Heart left ventricle (tissue), 16 donors: ENCODE data around the gene KATNB1. TPM values are rescaled to one million over a fixed set of nuclear protein-coding genes. Genes with fewer than 3 reads are reported as not detected.
"Not testable (repeated sequence)": the region's sequence is repeated elsewhere in the genome, so short reads cannot be mapped to it uniquely, and the experiment has no call there.

ENCODE experiments used
- ATAC-seq, 4 donors: fragments of 200-7000 bp; cut with Tn5 transposase; one replicate each; pipeline ENCODE4 v1.9.1; 2020 to 2022; ENCODE audit warnings: moderate library complexity in 4 of 4, mild to moderate bottlenecking in 3 of 4, moderate number of reproducible peaks in 1 of 4
- DNase-seq, 5 donors: peaks; one replicate each; pipeline ENCODE4 v3.0.0-alpha.2; 2020
- H3K27ac ChIP-seq, 12 donors: fragments of 200-600 bp; sonication (generic) in 4 of 12; one replicate each; pipeline versions ENCODE4 v1.5.0 to v1.8.0; 2016 to 2022; ENCODE audit warnings: mild to moderate bottlenecking in 2 of 12
- H3K27me3 ChIP-seq, 9 donors: fragments of 200-600 bp; sonication (generic) in 2 of 9; one replicate each; pipeline versions ENCODE4 v1.5.1 to v1.8.0; 2016 to 2022; ENCODE audit warnings: mild to moderate bottlenecking in 3 of 9
- H3K36me3 ChIP-seq, 9 donors: fragments of 200-600 bp; sonication (generic) in 2 of 9; one replicate each; pipeline versions ENCODE4 v1.5.0 to v1.8.0; 2018 to 2022; ENCODE audit warnings: mild to moderate bottlenecking in 2 of 9
- H3K4me1 ChIP-seq, 12 donors: fragments of 200-600 bp; sonication (generic) in 4 of 12; one replicate each; pipeline versions ENCODE4 v1.5.0 to v1.8.0; 2016 to 2022; ENCODE audit warnings: mild to moderate bottlenecking in 3 of 12
- H3K4me3 ChIP-seq, 12 donors: fragments of 200-600 bp; sonication (generic) in 4 of 12; one replicate each; pipeline versions ENCODE4 v1.5.0 to v1.8.0; 2017 to 2022; ENCODE audit warnings: mild to moderate bottlenecking in 9 of 12, moderate library complexity in 4 of 12
- H3K9me3 ChIP-seq, 12 donors: fragments of 200-600 bp; sonication (generic) in 4 of 12; one replicate each; pipeline versions ENCODE4 v1.5.0 to v1.8.0; 2016 to 2022; ENCODE audit warnings: mild to moderate bottlenecking in 1 of 12
- POLR2A ChIP-seq, 2 donors: fragments of 450-650 bp; IDR thresholded peaks; one replicate each; pipeline ENCODE4 v1.6.1; 2017; ENCODE audit warnings: antibody characterized with exemption in 2 of 2, mild to moderate bottlenecking in 2 of 2, moderate library complexity in 2 of 2
- WGBS, 4 donors: extraction: QIAGEN DNeasy Blood & Tissue Kit in 2 of 4; methylation state at CpG; one replicate each; pipeline versions ENCODE4 v1.1.5 to v1.1.7; 2013 to 2018; 5-methylcytosine and 5-hydroxymethylcytosine counted together
- intact Hi-C, 10 donors: fragments of 100-400 bp; cut with DNase I; formaldehyde crosslinking; loops; one replicate each; pipeline versions ENCODE4 v1.11.1 to v1.14.2; 2022
- polyA plus RNA-seq, 2 donors: library from polyadenylated mRNA; stranded (reverse); fragments of 200-250 nt; gene quantifications; one replicate each; pipeline ENCODE4 v1.2.3, GENCODE V29; 2013
- total RNA-seq, 9 donors: library from RNA; depleted of rRNA in 2 of 9; stranded (reverse); fragments of >200 nt in 2 of 9; fragmentation: NEBNext Ultra II Directional in 3 of 9; extraction: Animal tissue kit (Norgen Biotek cat#: 25700) in 3 of 9; gene quantifications; one replicate each; pipeline versions ENCODE4 v1.1.0 to v1.2.4, GENCODE V29; 2016 to 2023
- TF ChIP-seq, protein P1 (sequence below), 12 donors: fragments of 200-600 bp; sonication (generic) in 4 of 12; IDR thresholded peaks; one replicate each; pipeline versions ENCODE4 v1.5.0 to v1.8.0; 2018 to 2022; ENCODE audit warnings: antibody characterized with exemption in 12 of 12, mild to moderate bottlenecking in 5 of 12
- donor health status: ischemic (EF 13 %, LVEDD 7.1; RV severe dilation, severe dysfunction).
- donor health status: healthy with polysubstance abuse.
- donor health status: DM: no; HTN: yes; CAD: no.
- donor health status: DM: no; HTN: no; CAD: no.
- donor health status: ischemic (EF 25% LVEDD 6.9; RV normal size, moderate dysfunction).
- donor health status: ischemic (EF 25% LVEDD 5.7; RV mildly dilated, moderate dysfunction).
- donor health status: healthy.
- donor health status: DM: yes; HTN: yes; CAD: no.
- donor health status: ischemic (EF 35%, LVEDD 5.7; RV mildly dilated, moderate dysfunction).
- donor health status: nonischemic (EF 11% LVEDD 7.7; RV severe dilation, severe dysfunction).
- donor health status: DM: yes; HTN: yes; CAD: no.
- donor health status: PGD.
- donor health status: ischemic (EF 29% LVEDD 5.4; RV normal size, mild dysfunction).
- donor health status: nonischemic (EF 23%, LVEDD 6.1; RV moderate dilation, normal function).

The KATNB1 gene
- total and polyA plus RNA-seq, 11 donors: 8.0 to 20.5 (median 15.3) TPM

GRCh38 chr16:57795431-57795878 is 59.9 kb downstream of the KATNB1 start:
- Histone ChIP-seq H3K36me3 (peaks cover 0 to 68% (median 48%) of the 10 kb centered on the region in 9 donors), H3K4me3 (no peak overlapping the region), H3K27me3 (no peaks in the 10 kb centered on the region), H3K9me3 (no peaks in the 10 kb centered on the region), H3K27ac (peak overlapping the region in 4 of 12 donors; percentile 8 to 78 (median 52)), H3K4me1 (peaks cover 0 to 71% (median 51%) of the 10 kb centered on the region in 12 donors)
- TF ChIP-seq, protein P1, sequence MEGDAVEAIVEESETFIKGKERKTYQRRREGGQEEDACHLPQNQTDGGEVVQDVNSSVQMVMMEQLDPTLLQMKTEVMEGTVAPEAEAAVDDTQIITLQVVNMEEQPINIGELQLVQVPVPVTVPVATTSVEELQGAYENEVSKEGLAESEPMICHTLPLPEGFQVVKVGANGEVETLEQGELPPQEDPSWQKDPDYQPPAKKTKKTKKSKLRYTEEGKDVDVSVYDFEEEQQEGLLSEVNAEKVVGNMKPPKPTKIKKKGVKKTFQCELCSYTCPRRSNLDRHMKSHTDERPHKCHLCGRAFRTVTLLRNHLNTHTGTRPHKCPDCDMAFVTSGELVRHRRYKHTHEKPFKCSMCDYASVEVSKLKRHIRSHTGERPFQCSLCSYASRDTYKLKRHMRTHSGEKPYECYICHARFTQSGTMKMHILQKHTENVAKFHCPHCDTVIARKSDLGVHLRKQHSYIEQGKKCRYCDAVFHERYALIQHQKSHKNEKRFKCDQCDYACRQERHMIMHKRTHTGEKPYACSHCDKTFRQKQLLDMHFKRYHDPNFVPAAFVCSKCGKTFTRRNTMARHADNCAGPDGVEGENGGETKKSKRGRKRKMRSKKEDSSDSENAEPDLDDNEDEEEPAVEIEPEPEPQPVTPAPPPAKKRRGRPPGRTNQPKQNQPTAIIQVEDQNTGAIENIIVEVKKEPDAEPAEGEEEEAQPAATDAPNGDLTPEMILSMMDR (IDR thresholded peaks at IDR 0.05): peak in 11 of 12 donors; percentile 15 to 51 (median 36)
- no peak for TF ChIP-seq POLR2A (IDR thresholded peaks at IDR 0.05)
- WGBS, 4 donors: 53 to 58% (median 57%) methylated on average over 7 to 9 of the region's 9 CpGs
- intact Hi-C loops: loop anchor here in 4 of 10 donors (5.0 kb wide), 3 partner anchors 33 to 67 kb away; no protein-coding TSS in a partner anchor
- peak in 1 of 5 donors; percentile 41 for DNase-seq
- ATAC-seq: peak in 2 of 4 donors; percentile 2 to 17

GRCh38 chr16:57796014-57796413 is 60.4 kb downstream of the KATNB1 start:
- Histone ChIP-seq H3K27ac (peak overlapping the region in 4 of 12 donors; percentile 8 to 78 (median 52)), H3K4me1 (peaks cover 0 to 71% (median 51%) of the 10 kb centered on the region in 12 donors), H3K36me3 (peaks cover 0 to 63% (median 42%) of the 10 kb centered on the region in 9 donors)
- ATAC-seq, H3K9me3 ChIP-seq, DNase-seq, H3K4me3 ChIP-seq, H3K27me3 ChIP-seq: not testable (repeated sequence)
- intact Hi-C loops: loop anchor here in 5 of 10 donors (2.0 to 5.0 kb wide), 4 partner anchors 34 to 67 kb away; no protein-coding TSS in a partner anchor
- WGBS, 4 donors: 84 to 95% (median 89%) methylated on average over 5 of the region's 5 CpGs

DNA sequence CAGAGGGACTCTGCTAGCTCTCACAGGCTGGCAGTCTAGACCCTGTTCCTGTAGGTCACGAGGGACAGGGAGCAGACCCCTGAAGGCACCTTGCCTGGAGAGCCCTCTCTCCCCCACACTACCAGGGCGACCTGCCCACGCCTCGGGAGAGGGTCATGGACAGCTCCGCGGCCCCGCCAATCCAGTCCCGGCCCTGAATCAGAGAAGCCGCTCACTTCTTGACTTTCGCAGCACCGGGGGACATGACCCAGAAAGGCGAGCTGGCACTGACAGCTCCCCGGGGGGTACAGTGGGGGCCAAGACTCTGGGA is 61.6 kb downstream of the KATNB1 start:
- intact Hi-C loops: loop anchor here in 5 of 10 donors (2.0 to 5.0 kb wide), 4 partner anchors 35 to 66 kb away; no protein-coding TSS in a partner anchor
- peak overlapping the region in 11 of 12 donors; percentile 40 to 98 (median 60) for H3K27ac ChIP-seq

GRCh38 chr16:57797526-57798266 is 62.1 kb downstream of the KATNB1 start:
- peak; percentile 21 to 41 (median 26) for ATAC-seq
- H3K27ac ChIP-seq: peak overlapping the region in 11 of 12 donors; percentile 40 to 98 (median 60)
- 64 to 75% (median 64%) methylated on average over 21 to 42 of the region's 42 CpGs for WGBS, 4 donors
- H3K27me3 ChIP-seq: no peaks in the 10 kb centered on the region
- TF ChIP-seq, protein P1 (IDR thresholded peaks at IDR 0.05): no peak
- TF ChIP-seq POLR2A (IDR thresholded peaks at IDR 0.05): no peak
- H3K36me3 ChIP-seq: peaks cover 0 to 50% (median 36%) of the 10 kb centered on the region in 9 donors
- no peaks in the 10 kb centered on the region for H3K9me3 ChIP-seq
- intact Hi-C loops: loop anchor here in 5 of 10 donors (2.0 to 5.0 kb wide), 4 partner anchors 35 to 65 kb away; no protein-coding TSS in a partner anchor
- H3K4me3 ChIP-seq: peak overlapping the region in 8 of 12 donors; percentile 18 to 34 (median 26)
- peaks cover under 1 to 69% (median 49%) of the 10 kb centered on the region in 12 donors for H3K4me1 ChIP-seq
- DNase-seq: peak in 2 of 5 donors; percentile 55 to 60

More for the DNA sequence above, 61.6 kb downstream of the KATNB1 start:
- no peak for ATAC-seq
- H3K4me3 ChIP-seq: peak overlapping the region in 5 of 12 donors; percentile 18 to 34 (median 26)
- TF ChIP-seq, protein P1 (IDR thresholded peaks at IDR 0.05): no peak
- TF ChIP-seq POLR2A (IDR thresholded peaks at IDR 0.05): no peak
- 78 to 86% (median 82%) methylated on average over 12 to 13 of the region's 13 CpGs for WGBS, 4 donors
- H3K36me3 ChIP-seq: peaks cover 0 to 55% (median 38%) of the 10 kb centered on the region in 9 donors
- peaks cover 0 to 68% (median 47%) of the 10 kb centered on the region in 12 donors for H3K4me1 ChIP-seq
- DNase-seq: peak in 1 of 5 donors; percentile 65
- H3K9me3 ChIP-seq: no peaks in the 10 kb centered on the region
- H3K27me3 ChIP-seq: no peaks in the 10 kb centered on the region
